ENCODE measurements around the gene SUMF1.
A peak's percentile ranks its signal among the peaks of the same experiment; 100 is the strongest.

The SUMF1 gene

GRCh38 chr3:4497843-4498324, 30.8 kb upstream of the SUMF1 start:
- no peak for DNase-seq (ENCODE audit: low read depth)

GRCh38 chr3:4497005-4497692, 30.1 kb upstream of the SUMF1 start:
- DNase-seq (ENCODE audit: low read depth), result no peak

DNA sequence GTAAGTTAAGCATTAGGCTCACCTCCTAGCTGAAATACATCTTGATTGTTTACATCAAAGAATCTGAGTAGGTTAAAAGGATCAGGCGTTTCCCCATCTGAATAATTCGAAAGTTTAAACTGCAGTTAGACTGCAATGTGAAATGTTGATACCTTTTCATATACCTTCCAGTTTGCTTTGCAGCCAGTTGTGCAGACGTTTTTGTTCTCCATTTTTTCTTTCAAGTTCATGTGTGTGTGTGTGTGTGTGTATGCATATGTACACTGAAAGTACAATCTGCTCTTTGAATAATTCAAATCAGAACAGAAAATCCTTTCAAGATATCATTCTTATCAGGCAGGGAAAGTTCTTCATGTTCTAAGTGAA, 29.0 kb upstream of the SUMF1 start:
- DNase-seq (ENCODE audit: low read depth), result no peak

DNA sequence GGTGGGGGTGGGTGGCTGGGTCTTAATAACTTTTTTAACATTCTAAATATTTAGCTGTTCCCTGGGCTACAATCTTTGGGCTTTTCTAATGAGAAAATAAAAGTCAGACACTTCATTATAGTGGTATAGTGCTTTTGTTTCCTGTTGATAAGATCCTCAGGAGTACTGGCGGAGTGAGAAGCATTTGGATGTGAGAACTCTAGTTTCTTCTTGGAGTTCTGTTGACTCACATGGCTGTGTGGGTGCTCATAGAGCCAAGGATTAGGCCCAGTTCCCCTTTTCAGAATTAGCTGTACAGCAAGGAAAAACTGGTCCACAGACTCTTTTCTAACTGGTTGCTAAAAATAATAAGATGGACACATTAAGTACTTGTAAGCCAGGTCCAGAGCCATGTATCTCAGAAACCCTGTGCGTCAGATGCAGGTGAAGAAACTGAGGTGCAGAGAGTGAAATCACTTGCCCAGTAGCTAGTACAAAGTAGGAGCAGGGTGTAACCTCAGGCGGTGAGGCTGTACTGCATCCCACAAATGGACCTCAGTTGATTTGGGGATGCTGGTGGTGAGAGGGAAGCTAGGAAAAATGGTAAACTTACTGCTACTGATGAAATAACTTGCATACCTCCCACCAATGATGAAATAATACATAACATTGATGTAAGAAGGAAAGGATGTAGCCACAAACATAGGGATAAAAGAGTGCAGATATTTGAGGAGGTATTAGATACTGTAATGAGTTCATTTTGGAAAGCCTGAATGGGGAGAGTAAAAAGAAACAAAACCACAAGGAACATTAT, 28.4 kb upstream of the SUMF1 start:
- no peak for DNase-seq (ENCODE audit: low read depth)

- DNase-seq (ENCODE audit: low read depth), result no peak
These were observed 27.8 kb upstream of the SUMF1 start for GRCh38 chr3:4494895-4495264.

GRCh38 chr3:4493941-4494894, 27.1 kb upstream of the SUMF1 start:
- DNase-seq (ENCODE audit: low read depth), result no peak

- DNase-seq (ENCODE audit: low read depth), result peak; percentile 97
These were observed 26.2 kb upstream of the SUMF1 start, which contains the start of gene ITPR1 for GRCh38 chr3:4493014-4493940. Gene ITPR1, plus strand, starts transcription at chr3:4493348. Its CDS starts 23,144 bp downstream, at chr3:4516492.

GRCh38 chr3:4492208-4493013, 25.3 kb upstream of the SUMF1 start:
- DNase-seq (ENCODE audit: low read depth), result peak; percentile 30

DNA sequence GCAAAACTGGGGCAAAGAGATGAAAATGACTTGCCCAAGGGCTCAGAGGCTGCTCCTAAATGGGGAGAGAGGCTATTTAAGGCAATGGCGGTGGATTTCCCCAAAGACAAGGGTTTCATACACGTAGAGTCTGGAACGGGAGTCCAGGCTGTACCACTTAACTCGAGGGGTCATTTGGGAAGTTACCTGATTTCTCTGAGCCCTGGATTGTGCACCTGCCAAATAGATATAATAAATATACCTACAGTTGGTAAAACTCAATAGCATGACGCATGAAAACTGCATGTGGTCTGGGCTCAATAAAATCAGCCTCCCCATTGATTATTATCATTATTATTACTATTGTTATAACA, 24.8 kb upstream of the SUMF1 start:
- DNase-seq (ENCODE audit: low read depth), result no peak

DNA sequence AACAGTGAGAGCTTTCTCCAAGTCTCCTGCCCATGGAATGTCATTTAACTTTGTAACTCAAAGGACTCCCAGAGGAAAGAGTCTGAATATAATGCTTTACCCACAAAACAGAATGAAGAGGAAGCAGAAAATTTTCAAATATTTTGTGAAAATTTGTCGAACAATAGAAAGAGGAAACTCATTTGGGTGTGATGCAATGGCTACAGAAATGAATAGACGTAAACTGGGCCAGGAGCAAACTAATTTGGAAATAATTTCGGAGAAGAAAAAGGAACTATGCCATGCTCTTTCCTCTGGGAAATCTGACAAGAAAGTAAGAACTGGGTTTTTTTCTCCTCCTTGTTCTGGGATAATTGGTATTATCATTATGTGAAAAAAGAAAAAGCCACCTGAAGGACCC, 11.2 kb upstream of the SUMF1 start:
- DNase-seq (ENCODE audit: low read depth), result no peak

- no peak for DNase-seq (ENCODE audit: low read depth)
These were observed 9.4 kb upstream of the SUMF1 start for GRCh38 chr3:4476496-4476895.

GRCh38 chr3:4475804-4476203, 8.7 kb upstream of the SUMF1 start:
- no peak for DNase-seq (ENCODE audit: low read depth)

GRCh38 chr3:4474683-4475490, 7.8 kb upstream of the SUMF1 start:
- no peak for DNase-seq (ENCODE audit: low read depth)

DNA sequence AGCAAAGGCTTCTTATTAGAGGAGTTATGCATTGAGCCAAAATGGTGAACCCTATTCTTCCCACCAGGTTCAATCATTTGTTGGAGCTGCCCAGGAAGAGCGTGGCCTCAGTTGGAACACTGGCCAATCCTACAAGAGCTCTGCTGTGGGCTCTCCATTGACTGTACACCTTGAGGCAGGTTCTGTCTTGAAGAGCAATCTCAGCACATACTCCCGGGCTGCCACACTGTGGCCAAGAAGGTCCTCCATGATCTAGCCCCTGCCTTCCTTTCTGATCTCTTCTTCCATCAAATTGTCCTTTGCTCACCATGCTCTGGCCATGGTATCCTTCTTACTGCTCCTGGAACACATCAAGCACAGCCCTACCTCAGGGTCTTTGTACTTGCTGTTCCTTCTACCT, 5.7 kb upstream of the SUMF1 start:
- no peak for DNase-seq (ENCODE audit: low read depth)

DNA sequence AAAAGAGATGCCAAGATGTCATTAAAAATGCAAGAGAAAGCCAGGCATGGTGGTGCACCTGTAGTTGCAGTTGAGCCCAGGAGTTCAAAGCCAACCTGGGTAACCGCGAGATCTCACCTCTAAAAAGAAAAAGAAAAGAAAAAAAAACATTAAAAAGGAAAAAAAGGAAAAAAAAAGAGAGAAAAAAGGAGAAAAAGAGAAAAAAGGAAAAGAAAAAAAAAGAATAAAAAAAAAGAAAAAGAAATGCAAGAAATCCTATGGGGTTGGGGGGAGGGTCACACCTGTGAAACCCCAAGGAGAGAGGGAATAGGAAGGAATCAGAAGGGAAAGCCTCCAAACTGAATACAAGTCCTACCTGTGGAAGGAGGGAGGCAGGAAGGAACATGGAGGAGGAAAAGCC, 5.2 kb upstream of the SUMF1 start:
- no peak for DNase-seq (ENCODE audit: low read depth)

DNA sequence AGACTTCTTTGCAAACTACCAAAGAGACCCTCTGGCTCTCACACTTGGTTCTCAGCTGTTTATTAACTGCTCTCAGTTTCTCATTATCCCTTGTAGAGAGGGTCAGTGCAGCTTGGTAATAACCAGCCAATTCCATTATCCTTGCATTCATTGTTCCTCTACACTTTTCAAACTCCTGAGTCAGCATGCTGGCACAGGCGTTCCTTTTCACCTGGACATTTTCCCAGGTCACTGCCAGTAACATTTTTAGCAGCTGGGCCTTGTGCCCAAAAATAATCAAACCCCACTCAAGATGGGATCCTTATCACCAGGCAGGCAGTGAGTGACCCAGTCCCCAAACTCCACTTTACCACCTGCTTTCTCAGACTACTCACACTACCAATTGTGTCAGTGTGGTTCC, 4.8 kb upstream of the SUMF1 start:
- no peak for DNase-seq (ENCODE audit: low read depth)

DNA sequence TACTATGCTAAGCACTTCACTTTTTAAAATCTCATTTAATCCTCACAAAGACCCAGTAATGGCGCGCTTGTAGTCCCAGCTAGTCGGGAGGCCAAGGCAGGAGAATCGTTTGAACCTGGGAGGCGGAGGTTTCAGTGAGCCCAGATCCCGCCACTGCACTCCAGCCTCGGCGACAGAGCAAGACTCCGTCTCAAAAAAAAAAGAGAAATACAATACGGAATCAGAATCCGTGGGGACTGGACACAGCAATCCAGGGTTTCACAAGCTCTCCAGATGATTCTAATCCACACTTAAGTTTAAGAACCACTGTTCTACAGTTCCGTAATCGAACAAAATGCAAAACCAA, 426 bp upstream of the SUMF1 start:
- no peak for DNase-seq (ENCODE audit: low read depth)

- DNase-seq (ENCODE audit: low read depth), result no peak
These were observed 2.5 kb downstream of the SUMF1 start for GRCh38 chr3:4464576-4464975.

DNA sequence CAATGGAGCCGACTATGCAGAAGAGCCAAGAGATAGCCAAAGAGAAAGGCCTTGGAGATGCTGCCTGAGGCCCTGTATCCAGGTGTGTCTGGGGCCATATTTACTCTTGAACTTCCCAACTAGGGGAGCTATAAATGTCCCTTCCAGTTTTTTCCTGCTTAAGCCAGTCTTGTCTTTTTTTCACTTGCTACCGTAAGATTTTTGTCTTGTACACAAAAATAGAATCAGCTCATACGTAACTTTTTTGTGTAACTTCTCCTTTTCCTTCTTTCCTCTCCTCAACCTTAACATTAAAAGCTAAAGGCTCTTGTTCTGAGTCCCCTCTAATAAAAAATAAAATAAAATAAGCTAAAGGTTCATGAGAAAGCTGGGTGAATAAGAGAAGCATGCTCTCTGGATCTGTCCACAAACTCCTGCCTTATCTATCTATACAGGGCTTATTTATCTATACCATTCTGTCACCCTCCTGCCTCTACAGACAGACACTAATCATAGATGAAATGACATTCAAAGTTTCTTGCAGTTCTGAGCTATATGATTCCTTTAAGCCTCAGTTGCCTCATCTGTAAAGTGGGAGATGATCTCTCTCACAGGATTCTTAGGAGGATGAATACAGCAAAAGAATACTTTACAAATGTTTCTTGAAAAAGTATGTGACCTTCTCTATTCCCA, 4.6 kb downstream of the SUMF1 start:
- DNase-seq (ENCODE audit: low read depth), result no peak
